ENCODE data around the gene ALDH3A1.

DNA sequence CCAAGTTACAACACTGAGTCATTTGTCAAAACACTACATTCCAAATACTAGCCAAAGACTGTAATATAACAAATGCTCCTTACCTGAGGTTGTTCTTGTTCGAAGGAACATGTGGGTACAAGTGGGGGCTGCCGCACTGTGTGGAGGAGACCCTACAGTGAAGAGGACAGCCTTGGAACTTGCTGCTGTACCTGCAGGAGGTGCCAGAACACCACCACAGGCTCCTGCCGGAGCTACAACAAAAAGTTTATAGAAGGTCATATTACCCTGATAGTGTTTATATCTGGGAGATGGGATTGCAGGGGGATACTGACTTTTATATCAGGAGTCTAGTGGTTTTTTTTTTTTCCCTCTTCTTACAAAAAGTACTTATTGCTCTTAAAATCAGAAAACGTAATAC lies 37.8 kb upstream of the ALDH3A1 start:
- TF ChIP-seq POLR2A (IDR thresholded peaks at IDR 0.05; ENCODE audit: low read depth, low read length): no peak
- TF ChIP-seq POLR2AphosphoS5 (IDR thresholded peaks at IDR 0.05; ENCODE audit: low read depth, low read length): no peak
- no peak for TF ChIP-seq TAF1 (IDR thresholded peaks at IDR 0.05; ENCODE audit: borderline replicate concordance, low read depth, low read length)
